H9 (cell line): Measurements from ENCODE around the gene NUFIP2. TPM values are rescaled to one million over a fixed set of nuclear protein-coding genes. Genes with fewer than 3 reads are reported as not detected.

Source experiments
- DNase-seq: peaks from one replicate; pipeline ENCODE4 v3.0.0-alpha.2; 2017
- H2AFZ ChIP-seq: one replicate; pipeline ENCODE4 v1.6.1; 2013; ENCODE audit warnings: mild to moderate bottlenecking, low read length, control low read depth, moderate library complexity
- H2AK5ac ChIP-seq: 2 replicates; pipeline ENCODE4 v1.6.1; 2013; ENCODE audit warnings: low read length, control low read depth, mixed read lengths; ENCODE audit not compliant: insufficient read length
- H2BK120ac ChIP-seq: one replicate; pipeline ENCODE4 v1.6.1; 2013; ENCODE audit warnings: low read depth, mild to moderate bottlenecking, low read length, control low read depth, inconsistent platforms; ENCODE audit not compliant: poor library complexity, severe bottlenecking
- H2BK12ac ChIP-seq: 2 replicates; pipeline ENCODE4 v1.6.1; 2013; ENCODE audit warnings: low read length, control low read depth, mixed read lengths, low read depth; ENCODE audit not compliant: insufficient read length
- H2BK15ac ChIP-seq: 2 replicates; pipeline ENCODE4 v1.6.1; 2013; ENCODE audit warnings: low read depth, low read length, control low read depth
- H2BK20ac ChIP-seq: one replicate; pipeline ENCODE4 v1.6.1; 2013; ENCODE audit warnings: low read depth, mild to moderate bottlenecking, low read length, control low read depth, inconsistent platforms; ENCODE audit not compliant: poor library complexity, severe bottlenecking
- H2BK5ac ChIP-seq: 2 replicates; pipeline ENCODE4 v1.6.1; 2013; ENCODE audit warnings: low read length, control low read depth, mixed read lengths; ENCODE audit not compliant: insufficient read length
- H3K14ac ChIP-seq: 2 replicates; pipeline ENCODE4 v1.6.1; 2013; ENCODE audit warnings: low read length, control low read depth; ENCODE audit not compliant: insufficient read depth
- H3K18ac ChIP-seq: 2 replicates; pipeline ENCODE4 v1.6.1; 2013; ENCODE audit warnings: low read depth, mild to moderate bottlenecking, mixed read lengths, low read length, control low read depth; ENCODE audit not compliant: insufficient read length
- H3K23ac ChIP-seq: 2 replicates; pipeline ENCODE4 v1.6.1; 2013; ENCODE audit warnings: low read length, control low read depth, mixed read lengths, low read depth; ENCODE audit not compliant: insufficient read length
- H3K23me2 ChIP-seq: 2 replicates; pipeline ENCODE4 v1.6.1; 2013; ENCODE audit warnings: low read depth, mild to moderate bottlenecking, mixed read lengths, low read length, control low read depth; ENCODE audit not compliant: insufficient read length, poor library complexity, severe bottlenecking
- H3K27ac ChIP-seq: 2 replicates; pipeline ENCODE4 v1.5.1; 2013; ENCODE audit warnings: low read length, control low read depth, mixed read lengths, low read depth; ENCODE audit not compliant: insufficient read length
- H3K27me3 ChIP-seq: 2 replicates; pipeline ENCODE4 v1.6.1; 2013; ENCODE audit warnings: low read length, control low read depth, inconsistent platforms; ENCODE audit not compliant: insufficient read depth
- H3K4ac ChIP-seq: 2 replicates; pipeline ENCODE4 v1.6.1; 2013; ENCODE audit warnings: low read depth, mild to moderate bottlenecking, control low read depth, inconsistent platforms, low read length, moderate library complexity
- H3K4me1 ChIP-seq: 2 replicates; pipeline ENCODE4 v1.6.1; 2013; ENCODE audit warnings: low read length, control low read depth, inconsistent platforms; ENCODE audit not compliant: insufficient read depth
- H3K4me2 ChIP-seq: 2 replicates; pipeline ENCODE4 v1.6.1; 2013; ENCODE audit warnings: low read length, control low read depth, mixed read lengths; ENCODE audit not compliant: insufficient read length, insufficient read depth
- H3K56ac ChIP-seq: 2 replicates; pipeline ENCODE4 v1.6.1; 2013; ENCODE audit warnings: low read depth, mild to moderate bottlenecking, mixed read lengths, low read length, control low read depth; ENCODE audit not compliant: insufficient read length
- H3K79me1 ChIP-seq: 2 replicates; pipeline ENCODE4 v1.6.1; 2013; ENCODE audit warnings: low read depth, mild to moderate bottlenecking, moderate library complexity, low read length, control low read depth, inconsistent platforms; ENCODE audit not compliant: insufficient read depth, poor library complexity, severe bottlenecking
- H3K79me2 ChIP-seq: 2 replicates; pipeline ENCODE4 v1.6.1; 2013; ENCODE audit warnings: low read length, control low read depth, inconsistent platforms; ENCODE audit not compliant: insufficient read depth
- H3K9ac ChIP-seq: 2 replicates; pipeline ENCODE4 v1.6.1; 2013; ENCODE audit warnings: low read length, control low read depth, mixed read lengths; ENCODE audit not compliant: insufficient read length; ENCODE audit errors: extremely low read depth
- H3K9me3 ChIP-seq: one replicate; pipeline ENCODE4 v1.6.1; 2013; ENCODE audit warnings: low read depth, low read length, inconsistent platforms; ENCODE audit not compliant: control insufficient read depth
- H3T11ph ChIP-seq: one replicate; pipeline ENCODE4 v1.6.1; 2013; ENCODE audit warnings: mild to moderate bottlenecking, low read length, control low read depth, inconsistent platforms
- H4K20me1 ChIP-seq: one replicate; pipeline ENCODE4 v1.6.1; 2013; ENCODE audit not compliant: control insufficient read depth, insufficient read length, insufficient read depth
- H4K5ac ChIP-seq: 2 replicates; pipeline ENCODE4 v1.6.1; 2013; ENCODE audit warnings: low read depth, mild to moderate bottlenecking, mixed read lengths, low read length, control low read depth; ENCODE audit not compliant: insufficient read length
- H4K8ac ChIP-seq: replicated peaks from 2 replicates; pipeline ENCODE4 v1.6.1; 2013; ENCODE audit warnings: low read length, control low read depth, mixed read lengths, low read depth; ENCODE audit not compliant: insufficient read length
- H4K91ac ChIP-seq: 2 replicates; pipeline ENCODE4 v1.6.1; 2013; ENCODE audit warnings: low read depth, mild to moderate bottlenecking, moderate library complexity, mixed read lengths, low read length, control low read depth; ENCODE audit not compliant: insufficient read length
- H3K27ac Mint-ChIP-seq, 3 experiments: 2 replicates in 2 of 3; 3 replicates in 1 of 3; pipeline ENCODE4 v1.8.0; 2020 to 2021; ENCODE audit warnings: mixed read lengths in 3 of 3, mild to moderate bottlenecking in 1 of 3, moderate library complexity in 1 of 3
- H3K27me3 Mint-ChIP-seq: 2 replicates; pipeline ENCODE4 v1.8.0; 2021; ENCODE audit warnings: low read depth, mild to moderate bottlenecking, moderate library complexity, mixed read lengths
- H3K36me3 Mint-ChIP-seq, 3 experiments: 2 replicates in 2 of 3; 3 replicates in 1 of 3; pipeline ENCODE4 v1.8.0; 2020 to 2021; ENCODE audit warnings: low read depth in 3 of 3, mixed read lengths in 3 of 3; ENCODE audit not compliant: insufficient read depth in 1 of 3
- H3K4me1 Mint-ChIP-seq, 2 experiments: 2 replicates each; pipeline ENCODE4 v1.8.0; 2020; ENCODE audit warnings: mixed read lengths in 2 of 2
- H3K4me3 Mint-ChIP-seq, 2 experiments: 2 replicates in 1 of 2; 3 replicates in 1 of 2; pipeline ENCODE4 v1.8.0; 2020 to 2021; ENCODE audit warnings: mild to moderate bottlenecking in 2 of 2, mixed read lengths in 2 of 2, moderate library complexity in 1 of 2
- H3K9me3 Mint-ChIP-seq, 2 experiments: 2 replicates in 1 of 2; 3 replicates in 1 of 2; pipeline ENCODE4 v1.8.0; 2020; ENCODE audit warnings: mild to moderate bottlenecking in 2 of 2, mixed read lengths in 2 of 2, moderate library complexity in 1 of 2
- WGBS: extraction: QIAGEN DNeasy Blood & Tissue Kit; methylation state at CpG from one replicate; pipeline ENCODE4 v1.1.7; 2013; ENCODE audit warnings: missing lambda C conversion rate, low lambda C conversion rate, mixed read lengths; ENCODE audit not compliant: insufficient read length; ENCODE audit errors: extremely low coverage; 5-methylcytosine and 5-hydroxymethylcytosine counted together
- total RNA-seq: library from RNA; stranded (reverse); gene quantifications from 2 replicates; pipeline ENCODE4 v1.2.1, GENCODE V29; 2021
- TF ChIP-seq, protein P1 (sequence below): fragments of 200-600 bp; sonication (generic); conservative IDR thresholded peaks from 3 replicates; pipeline ENCODE4 v1.8.0; 2021; ENCODE audit warnings: antibody characterized with exemption, mild to moderate bottlenecking

NUFIP2 gene
- total RNA-seq, 1 experiment from 2014 or later, result 97.9 TPM

- no peaks in the 10 kb centered on the region for H3K36me3 Mint-ChIP-seq
- no peak overlapping the region for H2BK12ac ChIP-seq
- no peak for DNase-seq
- H3K14ac ChIP-seq, result no peak overlapping the region
- no peak overlapping the region for H4K5ac ChIP-seq
- WGBS, result no CpG with 5 or more reads among the region's 5 CpGs
- H3K4me1 ChIP-seq, result peaks cover 4% of the 10 kb centered on the region; the same call in 1 of the 2 replicates
- no peak overlapping the region for H2AK5ac ChIP-seq
- TF ChIP-seq, protein P1, sequence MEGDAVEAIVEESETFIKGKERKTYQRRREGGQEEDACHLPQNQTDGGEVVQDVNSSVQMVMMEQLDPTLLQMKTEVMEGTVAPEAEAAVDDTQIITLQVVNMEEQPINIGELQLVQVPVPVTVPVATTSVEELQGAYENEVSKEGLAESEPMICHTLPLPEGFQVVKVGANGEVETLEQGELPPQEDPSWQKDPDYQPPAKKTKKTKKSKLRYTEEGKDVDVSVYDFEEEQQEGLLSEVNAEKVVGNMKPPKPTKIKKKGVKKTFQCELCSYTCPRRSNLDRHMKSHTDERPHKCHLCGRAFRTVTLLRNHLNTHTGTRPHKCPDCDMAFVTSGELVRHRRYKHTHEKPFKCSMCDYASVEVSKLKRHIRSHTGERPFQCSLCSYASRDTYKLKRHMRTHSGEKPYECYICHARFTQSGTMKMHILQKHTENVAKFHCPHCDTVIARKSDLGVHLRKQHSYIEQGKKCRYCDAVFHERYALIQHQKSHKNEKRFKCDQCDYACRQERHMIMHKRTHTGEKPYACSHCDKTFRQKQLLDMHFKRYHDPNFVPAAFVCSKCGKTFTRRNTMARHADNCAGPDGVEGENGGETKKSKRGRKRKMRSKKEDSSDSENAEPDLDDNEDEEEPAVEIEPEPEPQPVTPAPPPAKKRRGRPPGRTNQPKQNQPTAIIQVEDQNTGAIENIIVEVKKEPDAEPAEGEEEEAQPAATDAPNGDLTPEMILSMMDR, result no peak
- no peak overlapping the region for H2BK120ac ChIP-seq
- H3K27me3 Mint-ChIP-seq, result no peaks in the 10 kb centered on the region
- no peaks in the 10 kb centered on the region for H3K79me2 ChIP-seq
- H2AFZ ChIP-seq, result no peak overlapping the region
- H3K27ac ChIP-seq, result no peak overlapping the region
- no peaks in the 10 kb centered on the region for H3K79me1 ChIP-seq
- H3K9me3 Mint-ChIP-seq, result no peaks in the 10 kb centered on the region
- H3K27ac Mint-ChIP-seq, result no peak overlapping the region
- H3K9ac ChIP-seq, result no peak overlapping the region
- no peaks in the 10 kb centered on the region for H4K20me1 ChIP-seq
- no peak overlapping the region for H3K4me3 Mint-ChIP-seq
- H4K8ac ChIP-seq, result no peak overlapping the region
- H3K23me2 ChIP-seq, result no peaks in the 10 kb centered on the region
- no peak overlapping the region for H3K4me2 ChIP-seq
- no peaks in the 10 kb centered on the region for H3K27me3 ChIP-seq
- no peak overlapping the region for H2BK20ac ChIP-seq
- H2BK15ac ChIP-seq, result no peak overlapping the region
- no peak overlapping the region for H3K4ac ChIP-seq
- H2BK5ac ChIP-seq, result no peak overlapping the region
- H3K18ac ChIP-seq, result no peak overlapping the region
- H3K23ac ChIP-seq, result no peak overlapping the region
- H4K91ac ChIP-seq, result no peak overlapping the region
- no peaks in the 10 kb centered on the region for H3K9me3 ChIP-seq
- H3K4me1 Mint-ChIP-seq, result peaks cover 15 to 20% of the 10 kb centered on the region in 2 experiments
- H3T11ph ChIP-seq, result no peak overlapping the region
- no peak overlapping the region for H3K56ac ChIP-seq
These were observed 84.9 kb downstream of the NUFIP2 start for GRCh38 chr17:29209073-29209472.
